Hypothalamus (tissue), 51 donors: ENCODE data around the gene STOX1.
A peak's percentile ranks its signal among the peaks of the same experiment; 100 is the strongest.
"Not testable (repeated sequence)": the region's sequence is repeated elsewhere in the genome, so short reads cannot be mapped to it uniquely, and the experiment has no call there.

Source experiments
- DNase-seq, 51 donors: peaks; one replicate each; lab custom pipeline; 2025; lab: John Stamatoyannopoulos, UW

The STOX1 gene, protein sequence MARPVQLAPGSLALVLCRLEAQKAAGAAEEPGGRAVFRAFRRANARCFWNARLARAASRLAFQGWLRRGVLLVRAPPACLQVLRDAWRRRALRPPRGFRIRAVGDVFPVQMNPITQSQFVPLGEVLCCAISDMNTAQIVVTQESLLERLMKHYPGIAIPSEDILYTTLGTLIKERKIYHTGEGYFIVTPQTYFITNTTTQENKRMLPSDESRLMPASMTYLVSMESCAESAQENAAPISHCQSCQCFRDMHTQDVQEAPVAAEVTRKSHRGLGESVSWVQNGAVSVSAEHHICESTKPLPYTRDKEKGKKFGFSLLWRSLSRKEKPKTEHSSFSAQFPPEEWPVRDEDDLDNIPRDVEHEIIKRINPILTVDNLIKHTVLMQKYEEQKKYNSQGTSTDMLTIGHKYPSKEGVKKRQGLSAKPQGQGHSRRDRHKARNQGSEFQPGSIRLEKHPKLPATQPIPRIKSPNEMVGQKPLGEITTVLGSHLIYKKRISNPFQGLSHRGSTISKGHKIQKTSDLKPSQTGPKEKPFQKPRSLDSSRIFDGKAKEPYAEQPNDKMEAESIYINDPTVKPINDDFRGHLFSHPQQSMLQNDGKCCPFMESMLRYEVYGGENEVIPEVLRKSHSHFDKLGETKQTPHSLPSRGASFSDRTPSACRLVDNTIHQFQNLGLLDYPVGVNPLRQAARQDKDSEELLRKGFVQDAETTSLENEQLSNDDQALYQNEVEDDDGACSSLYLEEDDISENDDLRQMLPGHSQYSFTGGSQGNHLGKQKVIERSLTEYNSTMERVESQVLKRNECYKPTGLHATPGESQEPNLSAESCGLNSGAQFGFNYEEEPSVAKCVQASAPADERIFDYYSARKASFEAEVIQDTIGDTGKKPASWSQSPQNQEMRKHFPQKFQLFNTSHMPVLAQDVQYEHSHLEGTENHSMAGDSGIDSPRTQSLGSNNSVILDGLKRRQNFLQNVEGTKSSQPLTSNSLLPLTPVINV

DNA sequence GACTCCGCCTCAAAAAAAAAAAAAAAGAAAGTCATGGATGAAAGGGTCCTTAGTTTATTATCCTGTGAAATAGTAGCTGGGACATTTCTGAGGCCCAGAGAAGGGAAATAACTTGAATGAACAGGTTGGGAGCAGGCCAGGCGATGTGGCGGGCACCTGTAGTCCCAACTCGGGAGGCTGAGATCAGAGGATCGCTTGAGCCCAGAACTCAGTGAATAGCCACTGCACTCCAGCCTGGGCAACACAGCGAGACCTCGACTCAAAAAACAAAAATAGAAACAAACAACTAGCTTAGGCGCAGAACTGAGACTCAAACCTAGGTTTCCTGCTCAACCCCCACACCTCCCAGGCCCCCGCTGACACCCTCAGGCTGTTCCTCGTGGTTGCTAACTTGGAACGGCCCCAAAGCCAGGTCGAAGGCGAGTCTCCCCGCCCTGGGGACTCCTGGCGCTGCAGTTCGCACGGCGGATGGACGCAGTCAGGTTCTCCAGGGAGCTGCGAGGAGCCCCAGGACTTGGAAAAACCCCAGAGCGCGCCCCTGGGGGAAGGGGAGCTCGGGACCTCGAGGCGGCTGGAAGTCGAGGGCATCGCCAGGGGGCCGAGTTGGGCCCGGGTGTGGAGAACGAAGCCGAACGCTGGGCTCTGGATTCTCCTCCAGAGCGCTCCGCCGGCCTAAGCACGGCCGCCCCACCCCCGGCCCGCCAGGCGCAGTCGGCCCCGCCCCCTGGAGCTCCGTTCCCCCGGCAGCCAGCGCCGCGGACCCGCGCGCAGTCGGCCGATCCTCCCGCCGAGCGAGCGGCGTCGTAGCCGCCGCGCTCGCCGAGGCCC lies at the start of gene STOX1:
Gene STOX1 (plus strand): TSS at position 768 of the 828 bp plus-strand sequence. CDS start 93 bp downstream, outside the sequence.
- peak in 34 of 51 donors; percentile 2 to 80 (median 36) for DNase-seq

DNA sequence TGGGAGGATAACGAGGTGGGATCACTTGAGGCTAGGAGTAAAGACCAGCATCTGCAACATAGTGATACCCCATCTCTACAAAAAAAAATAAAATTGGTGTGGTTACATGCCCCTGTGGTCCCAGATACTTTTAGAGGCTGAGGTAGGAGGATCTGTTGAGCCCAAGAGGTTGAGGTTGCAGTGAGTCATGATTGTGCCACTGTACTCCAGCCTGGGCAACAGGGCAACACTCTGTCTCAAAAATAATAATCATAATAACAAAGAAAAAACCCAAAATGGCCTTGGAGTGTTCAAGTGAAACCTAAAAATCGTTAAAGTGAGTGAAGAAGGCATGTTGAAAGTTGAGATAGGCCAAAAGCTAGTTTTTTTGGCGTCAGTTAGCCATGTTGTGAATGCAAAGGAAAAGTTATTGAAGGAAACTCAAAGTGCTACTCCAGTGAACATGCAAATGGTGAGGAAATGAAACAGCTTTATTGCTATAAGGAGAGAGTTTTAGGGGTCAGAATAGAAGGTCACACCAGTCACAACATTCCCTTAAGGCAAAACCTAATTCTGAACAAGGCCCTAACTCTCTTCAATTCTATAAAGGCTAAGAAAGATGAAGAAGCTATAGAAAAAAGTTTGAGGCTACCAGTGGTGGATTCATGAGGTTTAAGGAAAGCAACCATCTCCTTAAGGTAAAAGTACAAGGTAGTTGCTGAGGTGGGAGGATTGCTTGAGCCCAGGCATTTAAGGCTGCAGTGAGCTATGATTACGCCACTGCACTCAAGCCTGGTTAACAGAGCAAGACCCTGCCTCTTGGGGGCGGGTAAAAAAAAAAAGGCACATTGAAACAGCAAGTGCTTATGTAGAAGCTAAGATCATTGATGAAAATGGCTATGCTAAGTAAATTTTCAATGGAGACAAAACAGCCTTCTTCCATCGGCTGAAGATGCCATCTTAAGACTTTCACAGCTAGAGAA lies 45.4 kb upstream of the STOX1 start:
- DNase-seq, result no peak

DNA sequence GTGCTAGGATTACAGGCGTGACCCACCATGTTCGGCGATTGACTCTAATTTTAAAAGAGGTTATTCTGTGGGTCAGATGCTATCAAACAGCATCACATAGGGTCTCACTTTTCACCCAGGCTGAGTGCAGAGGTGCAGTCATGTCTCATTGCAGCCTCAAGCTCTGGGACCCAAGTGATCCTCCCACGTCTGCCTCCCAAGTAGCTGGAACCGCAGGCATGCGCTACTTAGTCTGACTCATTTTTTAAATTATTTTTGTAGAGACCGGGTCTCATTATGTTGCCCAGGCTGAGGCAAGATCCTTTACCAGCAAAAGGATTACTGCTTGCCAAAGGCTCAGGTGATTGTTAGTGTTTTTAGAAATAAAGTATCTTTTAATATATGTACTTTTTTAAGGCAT lies 42.9 kb upstream of the STOX1 start:
- DNase-seq, result no peak

DNA sequence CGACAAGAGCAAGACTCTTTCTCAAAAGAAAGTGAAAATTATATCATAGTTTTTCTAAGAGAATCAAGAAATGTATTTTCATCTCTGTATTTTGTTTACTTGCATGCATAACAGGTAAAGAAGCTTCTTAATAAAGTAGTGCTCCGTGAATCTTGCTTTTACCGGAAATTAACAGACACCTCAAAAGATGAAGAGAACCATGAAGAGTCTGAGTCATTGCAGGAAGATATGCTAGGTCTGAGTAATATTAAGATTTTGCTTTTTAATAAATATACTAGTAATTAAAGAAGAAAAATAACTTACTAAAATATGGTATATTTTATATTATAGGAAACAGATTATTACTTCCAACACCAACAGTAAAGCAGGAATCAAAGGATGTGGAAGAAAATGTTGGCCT lies 39.5 kb upstream of the STOX1 start:
- DNase-seq, result no peak

DNA sequence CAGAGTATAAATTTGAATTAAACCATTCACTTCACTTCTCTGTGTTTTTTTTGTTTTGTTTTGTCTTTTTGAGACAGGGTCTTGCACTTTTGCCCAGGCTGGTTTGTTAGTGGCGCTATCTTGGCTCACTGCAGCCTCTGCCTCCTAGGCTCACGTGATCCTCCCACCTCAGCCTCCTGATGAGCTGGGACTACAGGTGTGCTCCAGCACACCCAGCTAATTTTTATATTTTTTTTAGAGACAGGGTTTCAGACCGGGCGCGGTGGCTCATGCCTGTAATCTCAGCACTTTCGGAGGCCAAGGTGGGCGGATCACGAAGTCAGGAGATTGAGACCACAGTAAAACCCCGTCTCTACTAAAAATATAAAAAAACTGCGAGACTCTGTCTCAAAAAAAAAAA lies 36.9 kb upstream of the STOX1 start:
- DNase-seq, result no peak

DNA sequence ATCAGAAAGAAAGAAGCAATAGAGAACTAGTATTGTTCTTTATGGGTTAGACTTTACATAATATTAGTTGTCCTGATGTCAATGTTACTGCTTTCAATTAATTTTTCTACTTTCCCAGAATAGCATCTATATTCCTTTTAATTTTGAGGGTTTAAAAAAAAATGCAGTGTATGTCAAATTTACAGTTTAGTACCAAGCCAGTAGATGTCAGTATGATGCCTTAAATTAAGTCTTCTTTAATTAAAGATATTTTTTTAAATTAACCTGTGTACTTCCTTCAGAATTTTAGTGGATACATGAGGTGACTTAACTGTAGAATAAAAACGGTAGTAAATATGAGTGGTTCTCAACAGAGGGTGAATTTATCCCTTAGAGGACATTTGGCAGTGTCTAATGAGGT lies 35.2 kb upstream of the STOX1 start:
- DNase-seq, result no peak

DNA sequence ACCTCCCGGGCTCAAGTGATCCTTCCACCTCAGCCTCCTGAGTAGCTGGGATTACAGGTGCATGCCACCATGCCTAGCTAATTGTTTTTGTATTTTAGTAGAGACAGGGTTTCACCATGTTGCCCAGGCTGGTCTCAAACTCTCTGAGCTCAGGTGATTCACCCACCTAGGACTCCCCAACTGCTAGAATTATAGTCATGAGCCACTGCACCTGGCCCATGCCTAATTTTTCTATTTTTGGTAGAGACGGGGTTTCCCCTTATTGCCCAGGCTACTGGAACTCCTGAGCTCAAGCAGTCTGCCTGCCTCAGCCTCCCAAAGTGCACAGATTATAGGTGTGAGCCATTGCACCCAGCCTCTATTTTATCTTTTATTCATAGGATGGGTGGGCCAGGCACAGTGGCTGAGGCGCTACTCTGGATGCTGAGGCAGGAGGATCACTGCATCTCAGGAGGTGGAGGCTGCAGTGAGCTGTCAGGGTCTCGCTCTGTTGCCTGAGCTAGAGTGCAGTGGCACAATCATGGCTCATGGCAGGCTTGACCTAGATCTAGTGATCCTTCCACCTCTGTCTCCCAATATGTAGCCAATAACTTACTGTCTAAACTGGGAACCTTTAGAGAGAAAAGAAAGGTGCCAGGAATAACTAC lies 31.3 kb upstream of the STOX1 start:
- no peak for DNase-seq

DNA sequence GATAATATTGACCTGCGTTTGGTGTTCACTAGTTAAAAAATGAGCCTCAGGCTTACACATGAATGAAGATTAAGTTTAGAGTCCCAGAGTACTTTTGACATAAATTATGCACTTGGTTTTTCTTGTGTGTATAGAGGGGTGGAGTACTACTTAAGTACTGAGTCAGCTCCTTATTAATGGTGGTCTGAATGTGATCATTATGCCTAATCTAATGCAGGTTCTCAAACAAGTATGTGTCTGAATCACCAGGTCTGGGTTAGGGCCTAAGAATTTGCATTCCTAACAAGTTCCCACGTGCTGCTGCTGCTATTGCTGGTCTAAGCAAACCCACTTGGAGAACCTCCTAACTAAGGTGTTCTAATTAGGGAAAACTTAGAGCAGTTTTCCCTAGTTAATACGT lies 30.7 kb upstream of the STOX1 start:
- DNase-seq, result no peak

DNA sequence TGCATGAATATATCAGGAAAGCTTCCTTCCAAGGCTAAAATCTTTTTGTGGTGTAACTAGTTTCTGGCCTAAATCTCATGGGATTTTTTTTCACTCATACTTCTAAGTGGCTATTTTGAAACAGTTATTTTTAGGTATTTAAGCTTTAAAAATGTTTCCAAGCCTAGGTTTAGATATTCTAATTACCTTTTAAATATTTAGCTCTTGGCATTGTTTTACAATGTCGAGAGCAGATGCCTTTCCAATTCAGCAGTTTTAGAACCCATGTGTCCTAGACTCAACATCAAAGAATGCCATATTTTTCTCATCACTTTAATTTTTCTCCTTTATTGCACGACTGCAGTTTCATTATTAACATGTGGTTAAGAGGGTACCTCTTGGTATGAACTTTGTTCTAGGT lies 27.1 kb upstream of the STOX1 start:
- no peak for DNase-seq

DNA sequence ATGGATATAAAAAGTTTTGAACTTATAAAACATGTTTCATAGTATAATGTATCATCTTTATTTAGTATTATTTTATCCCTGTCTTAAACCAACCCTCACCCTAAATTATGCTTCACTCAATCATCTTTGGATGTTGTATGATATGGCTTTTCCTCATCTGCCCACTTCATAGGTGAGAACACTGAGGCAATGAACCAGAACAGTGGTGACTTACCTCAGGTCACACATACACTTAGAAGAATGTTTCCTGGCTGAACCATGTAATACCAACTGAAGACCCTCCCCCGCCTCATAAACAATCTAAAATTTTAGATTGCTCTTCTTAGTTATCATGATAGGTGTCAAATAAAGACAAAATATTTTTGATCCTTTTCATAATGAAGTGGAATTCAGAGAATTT lies 22.6 kb upstream of the STOX1 start:
- DNase-seq, result no peak

DNA sequence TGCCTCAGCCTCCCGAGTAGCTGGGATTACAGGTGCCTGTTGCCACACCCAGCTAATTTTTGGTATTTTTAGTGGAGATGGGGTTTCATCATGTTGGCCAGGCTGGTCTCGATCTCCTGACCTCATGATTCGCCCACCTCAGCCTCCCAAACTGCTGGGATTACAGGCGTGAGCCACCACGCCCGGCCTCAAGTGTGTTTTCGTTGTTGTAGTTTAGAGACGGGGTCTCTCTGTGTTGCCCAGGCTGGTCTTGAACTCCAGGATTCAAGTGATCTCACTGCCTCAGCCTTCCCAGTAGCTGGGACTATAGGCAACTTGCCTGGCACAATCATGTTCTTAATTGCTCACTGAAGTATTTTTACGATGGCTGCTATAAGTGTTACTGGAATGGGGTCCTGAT lies 16.5 kb upstream of the STOX1 start:
- not testable (repeated sequence) for DNase-seq

DNA sequence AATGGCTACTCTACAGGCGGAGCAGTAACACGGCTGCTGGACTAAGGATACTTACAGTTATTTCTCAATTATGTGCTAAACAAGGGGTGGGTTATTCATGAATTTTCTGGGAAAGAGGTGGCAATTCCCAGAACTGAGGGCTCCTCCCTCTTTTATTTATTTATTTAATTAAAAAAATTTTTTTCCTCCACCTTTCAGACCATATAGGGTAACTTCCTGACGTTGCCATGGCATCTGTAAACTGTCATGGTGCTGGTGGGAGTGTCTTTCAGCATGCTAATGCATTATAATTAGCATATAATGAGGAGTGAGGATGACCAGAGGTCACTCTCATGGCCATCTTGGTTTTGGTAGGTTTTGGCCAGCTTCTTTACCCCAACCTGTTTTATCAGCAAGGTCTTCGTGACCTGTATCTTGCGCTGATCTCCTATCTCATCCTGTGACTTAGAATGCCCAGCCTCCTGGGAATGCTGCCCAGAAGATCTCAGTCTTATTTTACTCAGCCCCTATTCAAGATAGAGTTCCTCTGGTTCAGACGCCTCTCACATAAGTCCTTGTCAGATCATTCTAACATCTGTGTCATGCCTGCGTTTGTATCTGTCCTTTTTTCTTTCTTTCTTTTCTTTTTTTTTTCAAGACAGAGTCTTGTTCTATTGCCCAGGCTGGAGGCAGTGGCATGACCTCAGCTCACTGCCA lies 15.9 kb upstream of the STOX1 start:
- no peak for DNase-seq

DNA sequence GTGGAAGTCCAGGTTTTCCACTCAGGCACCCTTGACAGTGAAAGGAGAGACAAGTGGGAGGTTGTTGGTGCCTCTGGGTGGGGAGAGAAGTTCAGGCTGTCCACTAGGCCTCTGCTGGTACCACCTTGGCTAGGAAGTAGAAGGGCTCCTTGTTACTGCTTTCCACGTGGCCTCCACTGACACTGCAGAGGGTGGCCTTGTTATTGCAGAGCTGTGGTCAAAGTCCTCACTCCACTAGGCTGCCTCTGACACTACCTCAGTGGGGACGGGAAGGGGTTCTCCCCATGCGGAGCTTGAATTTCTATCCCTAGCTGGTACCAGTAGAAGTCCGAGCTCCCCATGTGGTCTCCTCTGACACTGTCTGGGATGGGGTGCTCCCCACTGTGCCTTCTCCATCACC lies 14.9 kb upstream of the STOX1 start:
- DNase-seq, result no peak

DNA sequence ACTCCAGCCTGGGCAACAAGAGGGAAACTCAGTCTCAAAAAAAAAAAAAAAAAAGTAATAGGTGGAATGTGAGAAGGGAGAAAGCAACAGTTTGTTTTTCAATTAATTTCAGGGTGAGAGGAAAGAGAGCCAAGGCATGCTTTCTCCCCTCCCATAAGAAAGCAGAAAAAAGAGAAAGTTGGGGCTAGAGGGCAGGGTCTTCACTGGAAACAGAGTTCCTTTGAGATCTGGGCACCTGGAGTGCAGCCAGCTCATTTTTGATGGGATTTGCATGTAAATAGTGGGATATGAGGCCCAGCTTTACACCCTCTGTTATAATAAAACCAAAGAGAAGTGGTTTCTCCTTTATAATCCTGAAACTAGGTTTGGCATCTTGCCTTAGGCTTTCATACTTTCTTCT lies 13.8 kb upstream of the STOX1 start:
- peak in 25 of 51 donors; percentile 4 to 70 (median 33) for DNase-seq

DNA sequence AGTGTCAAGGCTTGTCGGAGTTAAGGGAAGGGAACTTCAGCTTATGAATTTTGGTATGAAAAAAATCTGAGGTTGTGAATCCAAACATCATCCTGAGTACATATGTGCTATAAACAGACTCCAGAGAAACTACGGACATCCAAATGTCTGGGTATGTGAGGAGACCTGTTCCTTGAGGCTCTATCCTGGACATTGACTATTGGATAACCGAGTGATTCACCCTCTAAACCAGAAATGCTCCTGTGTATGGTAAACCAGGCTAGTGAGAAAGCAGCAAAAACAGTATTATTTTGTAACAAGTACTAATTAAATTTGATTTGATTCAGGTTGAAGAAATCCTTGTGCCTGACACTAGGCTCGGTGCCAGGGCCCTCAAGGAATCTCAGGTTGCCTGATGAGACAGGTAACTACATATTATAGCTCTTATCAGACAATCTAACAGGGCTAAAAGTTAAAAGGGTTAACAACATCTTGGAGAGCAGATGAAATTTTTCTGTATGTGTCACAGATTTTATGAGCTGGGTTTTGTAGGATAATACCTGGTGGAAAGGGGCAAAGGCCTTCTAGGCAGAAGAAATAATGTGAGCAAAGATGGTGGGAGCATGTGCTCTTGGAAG lies 10.4 kb upstream of the STOX1 start:
- DNase-seq, result no peak

DNA sequence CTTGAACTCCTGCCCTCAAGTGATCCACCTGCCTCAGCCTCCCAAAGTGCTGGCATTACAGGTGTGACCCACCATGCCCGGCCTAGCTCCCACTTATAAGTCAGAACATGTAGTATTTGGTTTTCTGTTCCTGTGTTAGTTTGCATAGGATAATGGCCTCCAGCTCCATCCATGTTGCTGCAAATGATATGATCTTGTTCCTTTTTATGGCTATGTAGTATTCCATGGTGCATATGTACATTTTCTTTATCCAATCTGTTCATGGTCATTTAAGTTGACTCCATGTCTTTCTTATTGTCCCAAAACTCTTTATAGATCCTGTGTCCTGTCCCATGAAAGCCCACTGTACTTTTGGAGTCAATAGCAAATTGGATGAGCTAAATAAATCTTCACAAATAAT lies 7.0 kb upstream of the STOX1 start:
- DNase-seq, result not testable (repeated sequence)

DNA sequence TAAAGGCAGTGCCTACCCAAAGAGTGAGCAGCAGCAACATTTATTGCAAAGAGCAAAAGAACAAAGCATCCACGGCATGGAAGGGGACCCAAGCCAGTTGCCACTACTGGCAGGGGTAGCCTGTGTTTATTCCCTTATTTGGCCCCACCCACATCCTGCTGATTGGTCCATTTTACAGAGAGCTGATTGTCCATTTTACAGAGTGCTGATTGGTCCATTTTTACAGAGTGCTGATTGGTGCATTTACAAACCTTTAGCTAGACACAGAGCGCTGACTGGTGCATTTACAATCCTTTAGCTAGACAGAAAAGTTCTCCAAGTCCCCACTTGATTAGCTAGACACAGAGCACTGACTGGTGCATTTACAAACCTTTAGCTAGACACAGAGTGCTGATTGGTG lies 4.7 kb upstream of the STOX1 start:
- DNase-seq, result not testable (repeated sequence)

DNA sequence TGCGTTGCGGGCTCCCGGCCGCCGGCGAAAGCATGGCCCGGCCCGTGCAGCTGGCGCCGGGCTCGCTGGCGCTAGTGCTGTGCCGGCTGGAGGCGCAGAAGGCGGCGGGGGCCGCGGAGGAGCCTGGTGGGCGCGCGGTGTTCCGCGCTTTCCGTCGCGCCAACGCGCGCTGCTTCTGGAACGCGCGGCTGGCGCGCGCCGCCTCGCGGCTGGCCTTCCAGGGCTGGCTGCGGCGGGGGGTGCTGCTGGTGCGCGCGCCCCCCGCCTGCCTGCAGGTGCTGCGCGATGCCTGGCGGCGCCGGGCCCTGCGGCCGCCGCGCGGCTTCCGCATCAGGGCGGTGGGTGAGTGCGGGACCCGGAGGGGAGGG lies 245 bp downstream of the STOX1 start:
- DNase-seq, result not testable (repeated sequence)
